PFSK-1 (cell line): ENCODE measurements around the gene OSR1.

ENCODE experiments used
- FOXP2 ChIP-seq: optimal IDR thresholded peaks from 2 replicates; pipeline ENCODE3; 2011; ENCODE audit warnings: borderline replicate concordance, control low read depth, inconsistent platforms; ENCODE audit not compliant: insufficient read depth; ENCODE audit errors: extremely low read length, extremely low read depth
- POLR2AphosphoS5 ChIP-seq: IDR thresholded peaks from 2 replicates; pipeline ENCODE4 v1.6.1; 2012; ENCODE audit warnings: low read depth, mild to moderate bottlenecking, control low read depth, low read length, moderate library complexity
- REST ChIP-seq, 2 experiments: IDR thresholded peaks; 2 replicates each; pipeline versions ENCODE4 v1.6.1 to v1.8.0; 2011 to 2012; ENCODE audit warnings: low read depth in 2 of 2, low read length in 2 of 2, control low read depth in 1 of 2, inconsistent platforms in 1 of 2, mild to moderate bottlenecking in 1 of 2, moderate library complexity in 1 of 2; ENCODE audit not compliant: insufficient read depth in 1 of 2
- TAF1 ChIP-seq: IDR thresholded peaks from 2 replicates; pipeline ENCODE4 v1.6.1; 2012; ENCODE audit warnings: low read length, control low read depth, borderline replicate concordance; ENCODE audit not compliant: insufficient read depth

GRCh38 chr2:19352946-19353720 is 5.3 kb downstream of the OSR1 start:
- no peak for TF ChIP-seq TAF1
- no peak for TF ChIP-seq FOXP2
- no peak for TF ChIP-seq REST (IDR thresholded peaks at IDR 0.05; ENCODE audit: insufficient read depth in 1 of 2, low read depth in 2 of 2, low read length in 2 of 2)
- no peak for TF ChIP-seq POLR2AphosphoS5
